Coronary artery (tissue), 2 donors: ENCODE measurements around the gene PARPBP.
"Not testable (repeated sequence)": the region's sequence is repeated elsewhere in the genome, so short reads cannot be mapped to it uniquely, and the experiment has no call there.

Source experiments
- DNase-seq: peaks from one replicate; pipeline ENCODE4 v3.0.0-alpha.2; 2017; ENCODE audit warnings: low spot score
- H3K27ac ChIP-seq, 2 donors: fragments of 200-600 bp; sonication (generic); one replicate each; pipeline ENCODE4 v1.5.1; 2016 to 2019
- H3K4me3 ChIP-seq: fragments of 200-600 bp; sonication (generic); 2 replicates; pipeline ENCODE4 v1.5.1; 2016; ENCODE audit warnings: mild to moderate bottlenecking, moderate library complexity
- CTCF ChIP-seq: fragments of 200-600 bp; sonication (generic); IDR thresholded peaks from one replicate; pipeline ENCODE4 v1.5.1; 2019; ENCODE audit warnings: antibody characterized with exemption

PARPBP gene

GRCh38 chr12:102232036-102232435 lies 112.1 kb downstream of the PARPBP start:
- DNase-seq: no peak
- TF ChIP-seq CTCF: no peak
- no peak overlapping the region for H3K27ac ChIP-seq
- no peak overlapping the region for H3K4me3 ChIP-seq

GRCh38 chr12:102232446-102232845 lies 112.5 kb downstream of the PARPBP start:
- TF ChIP-seq CTCF: no peak
- no peak for DNase-seq
- H3K27ac ChIP-seq: no peak overlapping the region
- H3K4me3 ChIP-seq: no peak overlapping the region

- Histone ChIP-seq H3K4me3 (no peak overlapping the region), H3K27ac (no peak overlapping the region)
- no peak for TF ChIP-seq CTCF
- DNase-seq: no peak
Measured at GRCh38 chr12:102234599-102234998, 114.6 kb downstream of the PARPBP start.

- H3K27ac ChIP-seq, DNase-seq, H3K4me3 ChIP-seq: not testable (repeated sequence)
Measured at GRCh38 chr12:102240859-102241258, 120.9 kb downstream of the PARPBP start.
